Iris pigment epithelial cell (primary cell): ENCODE measurements around the gene ABHD5.

Experiments used
- DNase-seq: peaks from one replicate; pipeline ENCODE4 v3.0.0-alpha.2; 2011; ENCODE audit warnings: low read depth

Gene ABHD5

GRCh38 chr3:43686333-43686699, 4.4 kb upstream of the ABHD5 start:
- DNase-seq: no peak

GRCh38 chr3:43686700-43687498, 3.8 kb upstream of the ABHD5 start:
- DNase-seq: no peak

GRCh38 chr3:43687499-43687811, 3.3 kb upstream of the ABHD5 start:
- DNase-seq: no peak

- no peak for DNase-seq
Measured at GRCh38 chr3:43688245-43688650, 2.5 kb upstream of the ABHD5 start.

GRCh38 chr3:43689166-43689565, 1.6 kb upstream of the ABHD5 start:
- no peak for DNase-seq

- no peak for DNase-seq
Measured at GRCh38 chr3:43689766-43690399, 855 bp upstream of the ABHD5 start.

- DNase-seq: peak; percentile 37
Measured at GRCh38 chr3:43691120-43691995, 620 bp downstream of the ABHD5 start.

GRCh38 chr3:43692085-43692855, 1.5 kb downstream of the ABHD5 start:
- DNase-seq: peak; percentile 67

- DNase-seq: no peak
Measured at GRCh38 chr3:43692971-43693370, 2.2 kb downstream of the ABHD5 start.

GRCh38 chr3:43693594-43693993, 2.9 kb downstream of the ABHD5 start:
- peak; percentile 44 for DNase-seq

- DNase-seq: peak; percentile 89
Measured at GRCh38 chr3:43695443-43695842, 4.7 kb downstream of the ABHD5 start.

GRCh38 chr3:43695863-43696262, 5.1 kb downstream of the ABHD5 start:
- DNase-seq: no peak

GRCh38 chr3:43696441-43696840, 5.7 kb downstream of the ABHD5 start:
- peak; percentile 37 for DNase-seq

GRCh38 chr3:43696881-43697280, 6.1 kb downstream of the ABHD5 start:
- DNase-seq: no peak

- peak; percentile 45 for DNase-seq
Measured at GRCh38 chr3:43699864-43700263, 9.1 kb downstream of the ABHD5 start.

- DNase-seq: no peak
Measured at GRCh38 chr3:43704697-43705096, 14.0 kb downstream of the ABHD5 start.

GRCh38 chr3:43706342-43706741, 15.6 kb downstream of the ABHD5 start:
- DNase-seq: no peak

GRCh38 chr3:43707266-43707665, 16.5 kb downstream of the ABHD5 start:
- peak; percentile 53 for DNase-seq

GRCh38 chr3:43707998-43708397, 17.3 kb downstream of the ABHD5 start:
- DNase-seq: peak; percentile 97

GRCh38 chr3:43709022-43709421, 18.3 kb downstream of the ABHD5 start:
- DNase-seq: peak; percentile 87

- no peak for DNase-seq
Measured at GRCh38 chr3:43710607-43711006, 19.9 kb downstream of the ABHD5 start.

- DNase-seq: no peak
Measured at GRCh38 chr3:43718296-43718695, 27.6 kb downstream of the ABHD5 start.
